Gastroesophageal sphincter (tissue), 4 donors: ENCODE results near the gene AKAP6. TPM values are rescaled to one million over a fixed set of nuclear protein-coding genes. Genes with fewer than 3 reads are reported as not detected.

Source experiments
- ATAC-seq: fragments of 150-250 bp; one replicate; pipeline ENCODE4 v1.9.1; 2016; ENCODE audit warnings: mild to moderate bottlenecking, moderate library complexity
- H3K27ac ChIP-seq, 4 donors: fragments of 200-600 bp; sonication (generic) in 3 of 4; 1 replicate in 3 of 4; 2 replicates in 1 of 4; pipeline ENCODE4 v1.5.1; 2016 to 2019
- H3K27me3 ChIP-seq: fragments of 200-600 bp; sonication (generic); one replicate; pipeline ENCODE4 v1.5.1; 2019
- H3K36me3 ChIP-seq, 2 donors: fragments of 200-600 bp; sonication (generic); one replicate each; pipeline ENCODE4 v1.5.1; 2019; ENCODE audit warnings: control low read depth in 1 of 2
- H3K4me1 ChIP-seq, 3 donors: fragments of 200-600 bp; sonication (generic); 1 replicate in 2 of 3; 2 replicates in 1 of 3; pipeline ENCODE4 v1.5.1; 2016 to 2019; ENCODE audit warnings: control low read depth in 2 of 3
- H3K4me3 ChIP-seq, 2 donors: fragments of 200-600 bp; sonication (generic); one replicate each; pipeline ENCODE4 v1.5.1; 2019; ENCODE audit warnings: mild to moderate bottlenecking in 1 of 2, moderate library complexity in 1 of 2
- H3K9me3 ChIP-seq, 3 donors: fragments of 200-600 bp; sonication (generic); one replicate each; pipeline ENCODE4 v1.5.1; 2017 to 2019; ENCODE audit warnings: control low read depth in 2 of 3
- CTCF ChIP-seq, 4 experiments: fragments of 200-600 bp in 2 of 4; fragments of 450-650 bp in 2 of 4; sonication (generic) in 1 of 4; IDR thresholded peaks; one replicate each; pipeline ENCODE4 v1.5.1; 2017 to 2019; ENCODE audit warnings: antibody characterized with exemption in 4 of 4, mild to moderate bottlenecking in 2 of 4, moderate library complexity in 2 of 4
- EP300 ChIP-seq: sonication (generic); formaldehyde crosslinking; IDR thresholded peaks from one replicate; pipeline ENCODE4 v1.6.1; 2017; ENCODE audit warnings: antibody characterized with exemption, mild to moderate bottlenecking
- POLR2A ChIP-seq, 2 donors: fragments of 450-650 bp; IDR thresholded peaks; one replicate each; pipeline ENCODE4 v1.6.1; 2017; ENCODE audit warnings: antibody characterized with exemption in 2 of 2, mild to moderate bottlenecking in 2 of 2, moderate library complexity in 1 of 2
- POLR2AphosphoS5 ChIP-seq: sonication (generic); formaldehyde crosslinking; IDR thresholded peaks from one replicate; pipeline ENCODE4 v1.6.1; 2017; ENCODE audit warnings: antibody characterized with exemption
- WGBS, 2 donors: methylation state at CpG; one replicate each; pipeline ENCODE4 v1.1.5; 2018; ENCODE audit warnings: low coverage in 1 of 2; 5-methylcytosine and 5-hydroxymethylcytosine counted together
- total RNA-seq, 4 donors: library from RNA; depleted of rRNA; stranded (reverse); fragments of >200 nt; gene quantifications; one replicate each; pipeline ENCODE4 v1.1.0, GENCODE V29; 2016

The AKAP6 gene
- total RNA-seq, 4 donors from 2014 or later, result 33.1 to 65.4 (median 45.0) TPM

- Histone ChIP-seq H3K27me3 (no peaks in the 10 kb centered on the region), H3K36me3 (no peaks in the 10 kb centered on the region), H3K9me3 (no peaks in the 10 kb centered on the region), H3K4me3 (no peak overlapping the region), H3K27ac (peak overlapping the region in 1 of 4 donors; percentile 32), H3K4me1 (peaks cover 0 to 14% (median 0%) of the 10 kb centered on the region in 3 donors)
- ATAC-seq, result no peak
- WGBS, 2 donors, result 41 to 48% methylated on average over 3 of the region's 3 CpGs
- TF ChIP-seq EP300, result no peak
- TF ChIP-seq CTCF (IDR thresholded peaks at IDR 0.05), result no peak
- TF ChIP-seq POLR2A (IDR thresholded peaks at IDR 0.05), result no peak
- TF ChIP-seq POLR2AphosphoS5, result no peak
Observed at GRCh38 chr14:32408018-32408417, 78.9 kb downstream of the AKAP6 start.

DNA sequence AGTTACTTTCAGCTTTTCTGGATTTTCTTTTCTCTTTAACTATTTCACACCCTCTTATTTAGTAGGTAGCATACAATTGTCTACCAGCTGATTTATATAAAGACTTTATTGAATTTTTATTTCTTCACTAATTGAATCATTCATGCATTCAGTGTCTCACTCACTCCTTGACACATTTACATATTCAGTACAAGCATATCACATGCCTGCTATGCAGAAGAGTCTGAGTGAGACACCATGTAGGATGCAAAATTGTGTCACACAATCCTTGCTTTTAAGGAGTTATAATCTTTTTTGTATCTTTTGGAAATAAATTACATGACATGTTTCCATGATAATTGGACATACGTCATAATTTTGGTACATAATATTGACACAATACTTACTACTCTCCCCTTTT lies 83.0 kb downstream of the AKAP6 start:
- no peaks in the 10 kb centered on the region for H3K36me3 ChIP-seq
- H3K4me3 ChIP-seq, result no peak overlapping the region
- TF ChIP-seq POLR2A (IDR thresholded peaks at IDR 0.05) (no peak), CTCF (IDR thresholded peaks at IDR 0.05) (no peak), POLR2AphosphoS5 (no peak), EP300 (no peak)
- no peaks in the 10 kb centered on the region for H3K9me3 ChIP-seq
- no peaks in the 10 kb centered on the region for H3K27me3 ChIP-seq
- H3K27ac ChIP-seq, result no peak overlapping the region
- no peak for ATAC-seq
- peaks cover 0 to 30% (median 0%) of the 10 kb centered on the region in 3 donors for H3K4me1 ChIP-seq
- 90 to 95% methylated on average over 1 of the region's 1 CpG for WGBS, 2 donors

GRCh38 chr14:32412532-32412931 lies 83.4 kb downstream of the AKAP6 start:
- WGBS, 2 donors, result 38 to 42% methylated on average over 2 of the region's 2 CpGs
- peaks cover 0 to 30% (median 0%) of the 10 kb centered on the region in 3 donors for H3K4me1 ChIP-seq
- H3K36me3 ChIP-seq, result no peaks in the 10 kb centered on the region
- no peaks in the 10 kb centered on the region for H3K9me3 ChIP-seq
- H3K27ac ChIP-seq, result no peak overlapping the region
- no peak for TF ChIP-seq POLR2AphosphoS5
- TF ChIP-seq POLR2A (IDR thresholded peaks at IDR 0.05), result no peak
- no peak for TF ChIP-seq EP300
- TF ChIP-seq CTCF (IDR thresholded peaks at IDR 0.05), result no peak
- no peak for ATAC-seq
- H3K27me3 ChIP-seq, result no peaks in the 10 kb centered on the region
- no peak overlapping the region for H3K4me3 ChIP-seq

DNA sequence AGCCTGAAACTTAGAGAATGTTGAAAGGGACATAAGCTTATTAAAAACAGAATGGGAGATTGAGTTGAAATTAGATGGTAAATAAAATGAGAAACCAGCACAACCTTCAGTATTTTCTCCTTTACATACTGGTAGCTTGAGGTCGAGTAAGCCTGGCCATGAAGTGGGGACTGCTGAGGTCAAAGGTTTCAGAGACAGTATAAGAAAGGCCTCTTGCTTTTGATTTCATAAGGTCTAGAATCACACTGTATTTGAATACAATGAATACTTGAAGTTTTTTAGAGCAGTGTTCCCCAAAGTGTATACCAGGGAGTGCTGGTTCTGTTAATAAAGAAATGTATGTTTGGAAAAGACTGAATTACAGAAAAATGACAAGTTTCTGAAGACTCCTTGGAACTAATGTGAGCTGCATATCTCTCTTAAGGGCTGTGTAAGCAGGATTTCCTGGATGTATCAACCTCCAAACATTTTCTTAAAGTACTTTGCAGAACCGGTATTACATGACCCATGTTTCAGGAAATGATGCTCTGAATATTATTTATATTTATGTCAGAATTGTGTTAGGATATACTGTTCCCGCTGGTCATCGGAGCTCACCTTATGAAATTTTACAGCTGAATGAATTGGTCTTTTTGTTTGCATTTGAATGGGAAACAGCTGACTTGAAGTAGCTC lies 85.0 kb downstream of the AKAP6 start:
- H3K9me3 ChIP-seq, result no peaks in the 10 kb centered on the region
- no peak for ATAC-seq
- no peak overlapping the region for H3K4me3 ChIP-seq
- peaks cover 0 to 38% (median 0%) of the 10 kb centered on the region in 3 donors for H3K4me1 ChIP-seq
- no peaks in the 10 kb centered on the region for H3K27me3 ChIP-seq
- H3K36me3 ChIP-seq, result no peaks in the 10 kb centered on the region
- WGBS, 2 donors, result 35 to 44% methylated on average over 4 of the region's 4 CpGs
- no peak overlapping the region for H3K27ac ChIP-seq
- no peak for TF ChIP-seq CTCF (IDR thresholded peaks at IDR 0.05)
- TF ChIP-seq POLR2AphosphoS5, result no peak
- no peak for TF ChIP-seq POLR2A (IDR thresholded peaks at IDR 0.05)
- no peak for TF ChIP-seq EP300

DNA sequence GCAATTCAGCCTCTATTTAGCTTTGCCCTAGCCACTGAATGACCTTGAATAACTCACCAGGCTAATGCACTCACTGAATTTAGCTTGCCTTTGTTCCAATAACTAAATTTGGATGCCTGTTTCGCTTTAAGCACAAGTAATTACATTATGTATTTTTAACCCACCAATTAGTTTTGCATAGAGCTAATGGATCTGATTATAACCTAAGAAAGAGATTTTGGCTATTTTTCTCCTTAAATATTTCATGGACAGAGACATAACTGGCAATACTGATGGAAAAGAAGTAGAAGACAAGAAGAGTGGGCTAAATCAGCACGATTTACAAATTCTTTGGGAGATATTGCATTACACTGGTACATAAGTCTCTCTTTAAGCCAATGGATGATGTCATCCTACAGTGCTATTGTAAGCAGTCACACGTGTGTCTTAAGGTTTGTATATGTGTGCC lies 85.7 kb downstream of the AKAP6 start:
- no peaks in the 10 kb centered on the region for H3K27me3 ChIP-seq
- no peak for ATAC-seq
- TF ChIP-seq EP300, result no peak
- TF ChIP-seq POLR2AphosphoS5, result no peak
- no peak for TF ChIP-seq POLR2A (IDR thresholded peaks at IDR 0.05)
- no peak for TF ChIP-seq CTCF (IDR thresholded peaks at IDR 0.05)
- no peak overlapping the region for H3K4me3 ChIP-seq
- H3K27ac ChIP-seq, result no peak overlapping the region
- no peaks in the 10 kb centered on the region for H3K36me3 ChIP-seq
- H3K9me3 ChIP-seq, result no peaks in the 10 kb centered on the region
- peaks cover 0 to 39% (median 0%) of the 10 kb centered on the region in 3 donors for H3K4me1 ChIP-seq
- WGBS, 2 donors, result 33 to 50% methylated on average over 3 of the region's 3 CpGs
